ENCODE results near the gene NUP93.

Gene NUP93

GRCh38 chr16:56825826-56826225 lies 95.9 kb downstream of the NUP93 start:
- TF ChIP-seq POLR2AphosphoS5 (IDR thresholded peaks at IDR 0.05; ENCODE audit: low read depth, low read length) (no peak), REST (IDR thresholded peaks at IDR 0.05; ENCODE audit: insufficient read depth in 1 of 2, low read depth in 2 of 2, low read length in 2 of 2) (no peak), FOXP2 (optimal IDR thresholded peaks at IDR 0.05; ENCODE audit: borderline replicate concordance, extremely low read depth, extremely low read length, insufficient read depth) (no peak), SIN3A (IDR thresholded peaks at IDR 0.05; ENCODE audit: borderline replicate concordance, insufficient read depth, low read length) (no peak), TAF1 (IDR thresholded peaks at IDR 0.05; ENCODE audit: borderline replicate concordance, insufficient read depth, low read length) (no peak)

DNA sequence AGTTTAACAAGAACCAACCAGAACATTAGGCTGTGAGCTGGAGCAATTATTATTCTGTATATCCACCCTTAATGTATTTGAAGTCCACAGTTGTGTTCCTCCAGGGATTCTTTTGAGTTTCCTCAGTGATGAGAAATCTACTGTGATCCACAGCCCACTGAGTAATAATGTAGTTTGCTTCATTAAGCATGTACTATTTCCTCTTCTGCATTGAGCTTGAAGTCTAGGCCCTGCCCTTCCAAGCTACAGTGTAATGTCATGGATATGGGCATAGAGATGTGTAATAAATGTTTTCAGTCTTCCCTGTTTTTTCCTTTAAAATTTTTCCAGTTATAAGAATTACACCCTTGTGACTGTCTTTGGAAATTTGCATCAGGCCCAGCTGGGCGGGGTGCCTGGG lies 98.7 kb downstream of the NUP93 start:
- TF ChIP-seq SIN3A (IDR thresholded peaks at IDR 0.05; ENCODE audit: borderline replicate concordance, insufficient read depth, low read length) (no peak), REST (IDR thresholded peaks at IDR 0.05; ENCODE audit: insufficient read depth in 1 of 2, low read depth in 2 of 2, low read length in 2 of 2) (no peak), TAF1 (IDR thresholded peaks at IDR 0.05; ENCODE audit: borderline replicate concordance, insufficient read depth, low read length) (no peak), FOXP2 (optimal IDR thresholded peaks at IDR 0.05; ENCODE audit: borderline replicate concordance, extremely low read depth, extremely low read length, insufficient read depth) (no peak), POLR2AphosphoS5 (IDR thresholded peaks at IDR 0.05; ENCODE audit: low read depth, low read length) (no peak)

DNA sequence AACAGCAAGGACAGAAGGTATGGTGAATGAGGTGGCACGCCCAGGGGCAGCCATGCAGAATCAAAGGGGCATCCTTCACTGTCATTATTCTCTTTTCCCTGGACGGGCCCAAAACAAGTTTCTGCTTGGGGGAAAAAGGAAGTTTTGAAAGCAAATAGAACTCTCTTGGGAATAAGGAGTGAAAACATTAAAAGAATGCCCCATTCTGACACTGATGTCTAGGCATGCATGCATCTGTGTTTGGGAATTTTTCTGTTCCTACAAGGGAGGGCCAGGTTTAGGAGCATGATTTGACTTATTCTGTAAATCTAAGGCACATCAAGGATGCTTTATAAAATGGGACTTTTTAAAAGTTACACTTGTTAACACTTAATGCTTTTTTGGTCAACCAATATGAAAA lies 100.7 kb downstream of the NUP93 start:
- TF ChIP-seq FOXP2 (optimal IDR thresholded peaks at IDR 0.05; ENCODE audit: borderline replicate concordance, extremely low read depth, extremely low read length, insufficient read depth) (no peak), TAF1 (IDR thresholded peaks at IDR 0.05; ENCODE audit: borderline replicate concordance, insufficient read depth, low read length) (no peak), REST (IDR thresholded peaks at IDR 0.05; ENCODE audit: insufficient read depth in 1 of 2, low read depth in 2 of 2, low read length in 2 of 2) (no peak), SIN3A (IDR thresholded peaks at IDR 0.05; ENCODE audit: borderline replicate concordance, insufficient read depth, low read length) (no peak), POLR2AphosphoS5 (IDR thresholded peaks at IDR 0.05; ENCODE audit: low read depth, low read length) (no peak)

- TF ChIP-seq FOXP2 (optimal IDR thresholded peaks at IDR 0.05; ENCODE audit: borderline replicate concordance, extremely low read depth, extremely low read length, insufficient read depth) (no peak), SIN3A (IDR thresholded peaks at IDR 0.05; ENCODE audit: borderline replicate concordance, insufficient read depth, low read length) (no peak)
These were observed 102.8 kb downstream of the NUP93 start for GRCh38 chr16:56832768-56833167.

GRCh38 chr16:56833243-56833970 lies 103.5 kb downstream of the NUP93 start:
- TF ChIP-seq POLR2AphosphoS5 (IDR thresholded peaks at IDR 0.05; ENCODE audit: low read depth, low read length) (no peak), FOXP2 (optimal IDR thresholded peaks at IDR 0.05; ENCODE audit: borderline replicate concordance, extremely low read depth, extremely low read length, insufficient read depth) (no peak), REST (IDR thresholded peaks at IDR 0.05; ENCODE audit: insufficient read depth in 1 of 2, low read depth in 2 of 2, low read length in 2 of 2) (no peak)

Measured in PFSK-1 (cell line).